Upper lobe of left lung (tissue), 4 donors: ENCODE data around the gene TPSB2.

Experiments
- POLR2A ChIP-seq, 4 donors: fragments of 450-650 bp; IDR thresholded peaks; one replicate each; pipeline ENCODE4 v1.5.1; 2016 to 2017; ENCODE audit warnings: antibody characterized with exemption in 4 of 4, mild to moderate bottlenecking in 2 of 4
- TF ChIP-seq, protein P1 (sequence below), 6 experiments: fragments of 450-650 bp in 4 of 6; fragments of 200-600 bp in 2 of 6; sonication (generic) in 2 of 6; IDR thresholded peaks; one replicate each; pipeline ENCODE4 v1.5.1; 2016 to 2019; ENCODE audit warnings: antibody characterized with exemption in 6 of 6

DNA sequence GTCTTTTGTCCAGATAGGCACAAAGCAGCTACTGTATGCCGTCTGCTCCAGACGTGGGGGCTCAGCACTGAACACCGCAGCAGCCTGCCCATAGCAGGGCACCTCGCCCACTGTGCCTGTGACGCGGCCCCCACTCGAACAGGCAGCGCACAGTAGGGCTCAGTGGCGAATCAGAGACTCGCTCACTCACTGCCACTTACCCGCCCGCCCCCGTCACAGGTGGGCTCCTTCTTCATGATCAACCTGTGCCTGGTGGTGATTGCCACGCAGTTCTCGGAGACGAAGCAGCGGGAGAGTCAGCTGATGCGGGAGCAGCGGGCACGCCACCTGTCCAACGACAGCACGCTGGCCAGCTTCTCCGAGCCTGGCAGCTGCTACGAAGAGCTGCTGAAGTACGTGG is 28.5 kb downstream of the TPSB2 start:
- TF ChIP-seq POLR2A (IDR thresholded peaks at IDR 0.05) = no peak
- TF ChIP-seq, protein P1, sequence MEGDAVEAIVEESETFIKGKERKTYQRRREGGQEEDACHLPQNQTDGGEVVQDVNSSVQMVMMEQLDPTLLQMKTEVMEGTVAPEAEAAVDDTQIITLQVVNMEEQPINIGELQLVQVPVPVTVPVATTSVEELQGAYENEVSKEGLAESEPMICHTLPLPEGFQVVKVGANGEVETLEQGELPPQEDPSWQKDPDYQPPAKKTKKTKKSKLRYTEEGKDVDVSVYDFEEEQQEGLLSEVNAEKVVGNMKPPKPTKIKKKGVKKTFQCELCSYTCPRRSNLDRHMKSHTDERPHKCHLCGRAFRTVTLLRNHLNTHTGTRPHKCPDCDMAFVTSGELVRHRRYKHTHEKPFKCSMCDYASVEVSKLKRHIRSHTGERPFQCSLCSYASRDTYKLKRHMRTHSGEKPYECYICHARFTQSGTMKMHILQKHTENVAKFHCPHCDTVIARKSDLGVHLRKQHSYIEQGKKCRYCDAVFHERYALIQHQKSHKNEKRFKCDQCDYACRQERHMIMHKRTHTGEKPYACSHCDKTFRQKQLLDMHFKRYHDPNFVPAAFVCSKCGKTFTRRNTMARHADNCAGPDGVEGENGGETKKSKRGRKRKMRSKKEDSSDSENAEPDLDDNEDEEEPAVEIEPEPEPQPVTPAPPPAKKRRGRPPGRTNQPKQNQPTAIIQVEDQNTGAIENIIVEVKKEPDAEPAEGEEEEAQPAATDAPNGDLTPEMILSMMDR (IDR thresholded peaks at IDR 0.05) = no peak
